Measurements from ENCODE around the gene YLPM1. TPM values are rescaled to one million over a fixed set of nuclear protein-coding genes. Genes with fewer than 3 reads are reported as not detected.

Gene YLPM1
- total and polyA plus RNA-seq, 2 donors = 18.7 to 26.3 TPM

Other genes with a start within 250 kb of the YLPM1 start
- gene LTBP2, start 151.1 kb upstream of the YLPM1 start, total RNA-seq = 2.6 TPM
- gene LTBP2, start 151.1 kb upstream of the YLPM1 start, polyA plus RNA-seq = 2.9 TPM
- 15.5 TPM for gene AREL1, start 50.2 kb upstream of the YLPM1 start, total RNA-seq
- 12.2 TPM for gene AREL1, start 50.2 kb upstream of the YLPM1 start, polyA plus RNA-seq
- gene FCF1, start 50.2 kb upstream of the YLPM1 start, total RNA-seq = 32.2 TPM
- 21.9 TPM for gene FCF1, start 50.2 kb upstream of the YLPM1 start, polyA plus RNA-seq
- 0.14 TPM for gene PROX2, start 112.8 kb downstream of the YLPM1 start, total RNA-seq
- 0.09 TPM for gene PROX2, start 112.8 kb downstream of the YLPM1 start, polyA plus RNA-seq
- gene DLST, start 118.6 kb downstream of the YLPM1 start, total RNA-seq = 29.8 TPM
- gene DLST, start 118.6 kb downstream of the YLPM1 start, polyA plus RNA-seq = 49.4 TPM
- 3.4 TPM for gene RPS6KL1, start 159.9 kb downstream of the YLPM1 start, total RNA-seq
- gene RPS6KL1, start 159.9 kb downstream of the YLPM1 start, polyA plus RNA-seq = 0.91 TPM
- gene PGF, start 192.3 kb downstream of the YLPM1 start, total RNA-seq = 7.0 TPM
- gene PGF, start 192.3 kb downstream of the YLPM1 start, polyA plus RNA-seq = 7.5 TPM
- 52.7 TPM for gene EIF2B2, start 239.6 kb downstream of the YLPM1 start, total RNA-seq
- gene EIF2B2, start 239.6 kb downstream of the YLPM1 start, polyA plus RNA-seq = 28.3 TPM